Caco-2 (cell line): Measurements from ENCODE around the gene MROH2A. TPM values are rescaled to one million over a fixed set of nuclear protein-coding genes. Genes with fewer than 3 reads are reported as not detected.

ENCODE experiments used
- BruUV-seq: library from RNA; stranded (reverse); fragments of 400-500 nt; replicated peaks from 2 replicates; lab custom pipeline; 2021; lab: Mats Ljungman, UMichigan
- CTCF ChIA-PET: fragments of 300-600 bp; sonication (Branson Sonifier 250); formaldehyde crosslinking; loops from one replicate; lab custom pipeline; 2022; ENCODE audit warnings: antibody characterized with exemption; lab: Charles Lee
- POLR2A ChIA-PET: fragments of 300-600 bp; sonication (Branson Sonifier 250); formaldehyde crosslinking; loops from one replicate; lab custom pipeline; 2022; ENCODE audit warnings: antibody characterized with exemption; lab: Charles Lee
- DNase-seq, 2 experiments: peaks; one replicate each; pipeline versions ENCODE4 v3.0.0 to v3.0.0-alpha.2; 2020 to 2022
- H3K27me3 ChIP-seq: replicated peaks from 2 replicates; pipeline ENCODE4 v1.6.0; 2011; ENCODE audit warnings: low read length; ENCODE audit not compliant: control insufficient read depth, insufficient read depth
- H3K36me3 ChIP-seq: 2 replicates; pipeline ENCODE4 v1.5.1; 2011; ENCODE audit warnings: low read length; ENCODE audit not compliant: control insufficient read depth, insufficient read depth
- H3K4me1 ChIP-seq: fragments of 250-450 bp; sonication (Bioruptor Pico); 2 replicates; pipeline ENCODE4 v1.5.1; 2020; ENCODE audit warnings: mild to moderate bottlenecking
- H3K4me3 ChIP-seq: 2 replicates; pipeline ENCODE4 v1.5.1; 2011; ENCODE audit warnings: low read depth, mild to moderate bottlenecking, control low read depth, low read length
- H3K9me3 ChIP-seq: fragments of 250-450 bp; sonication (Bioruptor Pico); 2 replicates; pipeline ENCODE4 v1.5.1; 2020; ENCODE audit warnings: mild to moderate bottlenecking, moderate library complexity
- H3K27ac Mint-ChIP-seq: one replicate; pipeline ENCODE4 v1.8.0; 2022; ENCODE audit warnings: mixed read lengths; ENCODE audit not compliant: unreplicated experiment
- H3K27me3 Mint-ChIP-seq: one replicate; pipeline ENCODE4 v1.8.0; 2022; ENCODE audit warnings: mixed read lengths; ENCODE audit not compliant: insufficient read depth, unreplicated experiment
- H3K36me3 Mint-ChIP-seq: one replicate; pipeline ENCODE4 v1.8.0; 2022; ENCODE audit warnings: mild to moderate bottlenecking, mixed read lengths; ENCODE audit not compliant: insufficient read depth, unreplicated experiment
- H3K4me1 Mint-ChIP-seq: one replicate; pipeline ENCODE4 v1.8.0; 2022; ENCODE audit warnings: low read depth, mixed read lengths; ENCODE audit not compliant: unreplicated experiment
- H3K4me3 Mint-ChIP-seq: one replicate; pipeline ENCODE4 v1.8.0; 2022; ENCODE audit warnings: mild to moderate bottlenecking, moderate library complexity, mixed read lengths; ENCODE audit not compliant: unreplicated experiment
- H3K9me3 Mint-ChIP-seq: one replicate; pipeline ENCODE4 v1.8.0; 2022; ENCODE audit warnings: mixed read lengths; ENCODE audit not compliant: unreplicated experiment
- intact Hi-C: fragments of 100-400 bp; cut with micrococcal nuclease; formaldehyde crosslinking; loops from one replicate; pipeline ENCODE4 v1.10.0; 2022; ENCODE audit not compliant: unreplicated experiment
- total RNA-seq: library from RNA; stranded (reverse); gene quantifications from 2 replicates; pipeline ENCODE4 v1.2.3, GENCODE V29; 2022
- TF ChIP-seq, protein P1 (sequence below), 2 experiments: fragments of 200-600 bp in 1 of 2; IDR thresholded peaks; 1 replicate in 1 of 2; 2 replicates in 1 of 2; pipeline versions ENCODE4 v1.5.1 to v1.8.0; 2011 to 2022; ENCODE audit warnings: antibody characterized with exemption in 1 of 2, control low read depth in 1 of 2, inconsistent platforms in 1 of 2, low read depth in 1 of 2, low read length in 1 of 2, mild to moderate bottlenecking in 1 of 2, moderate library complexity in 1 of 2; ENCODE audit not compliant: insufficient read depth in 1 of 2, severe bottlenecking in 1 of 2, unreplicated experiment in 1 of 2

Gene MROH2A
- total RNA-seq, 1 experiment from 2014 or later, result not detected

GRCh38 chr2:233841183-233841582, 63.1 kb downstream of the MROH2A start:
- POLR2A ChIA-PET, result no interaction called here
- no peak overlapping the region for H3K4me3 ChIP-seq
- Mint-ChIP-seq H3K4me1 (no peaks in the 10 kb centered on the region), H3K9me3 (no peaks in the 10 kb centered on the region), H3K27me3 (no peaks in the 10 kb centered on the region), H3K4me3 (no peak overlapping the region), H3K36me3 (peaks cover 100% of the 10 kb centered on the region), H3K27ac (no peak overlapping the region)
- CTCF ChIA-PET, result no interaction called here
- H3K36me3 ChIP-seq, result peaks cover 2% of the 10 kb centered on the region
- BruUV-seq, result TSS peak; percentile 29
- intact Hi-C loops, result no loop called here
- H3K4me1 ChIP-seq, result no peaks in the 10 kb centered on the region
- H3K27me3 ChIP-seq, result no peaks in the 10 kb centered on the region
- TF ChIP-seq, protein P1, sequence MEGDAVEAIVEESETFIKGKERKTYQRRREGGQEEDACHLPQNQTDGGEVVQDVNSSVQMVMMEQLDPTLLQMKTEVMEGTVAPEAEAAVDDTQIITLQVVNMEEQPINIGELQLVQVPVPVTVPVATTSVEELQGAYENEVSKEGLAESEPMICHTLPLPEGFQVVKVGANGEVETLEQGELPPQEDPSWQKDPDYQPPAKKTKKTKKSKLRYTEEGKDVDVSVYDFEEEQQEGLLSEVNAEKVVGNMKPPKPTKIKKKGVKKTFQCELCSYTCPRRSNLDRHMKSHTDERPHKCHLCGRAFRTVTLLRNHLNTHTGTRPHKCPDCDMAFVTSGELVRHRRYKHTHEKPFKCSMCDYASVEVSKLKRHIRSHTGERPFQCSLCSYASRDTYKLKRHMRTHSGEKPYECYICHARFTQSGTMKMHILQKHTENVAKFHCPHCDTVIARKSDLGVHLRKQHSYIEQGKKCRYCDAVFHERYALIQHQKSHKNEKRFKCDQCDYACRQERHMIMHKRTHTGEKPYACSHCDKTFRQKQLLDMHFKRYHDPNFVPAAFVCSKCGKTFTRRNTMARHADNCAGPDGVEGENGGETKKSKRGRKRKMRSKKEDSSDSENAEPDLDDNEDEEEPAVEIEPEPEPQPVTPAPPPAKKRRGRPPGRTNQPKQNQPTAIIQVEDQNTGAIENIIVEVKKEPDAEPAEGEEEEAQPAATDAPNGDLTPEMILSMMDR (IDR thresholded peaks at IDR 0.05; ENCODE audit: insufficient read depth in 1 of 2, low read depth in 1 of 2, low read length in 1 of 2, severe bottlenecking in 1 of 2, unreplicated experiment in 1 of 2), result no peak
- H3K9me3 ChIP-seq, result no peaks in the 10 kb centered on the region
- no peak for DNase-seq

DNA sequence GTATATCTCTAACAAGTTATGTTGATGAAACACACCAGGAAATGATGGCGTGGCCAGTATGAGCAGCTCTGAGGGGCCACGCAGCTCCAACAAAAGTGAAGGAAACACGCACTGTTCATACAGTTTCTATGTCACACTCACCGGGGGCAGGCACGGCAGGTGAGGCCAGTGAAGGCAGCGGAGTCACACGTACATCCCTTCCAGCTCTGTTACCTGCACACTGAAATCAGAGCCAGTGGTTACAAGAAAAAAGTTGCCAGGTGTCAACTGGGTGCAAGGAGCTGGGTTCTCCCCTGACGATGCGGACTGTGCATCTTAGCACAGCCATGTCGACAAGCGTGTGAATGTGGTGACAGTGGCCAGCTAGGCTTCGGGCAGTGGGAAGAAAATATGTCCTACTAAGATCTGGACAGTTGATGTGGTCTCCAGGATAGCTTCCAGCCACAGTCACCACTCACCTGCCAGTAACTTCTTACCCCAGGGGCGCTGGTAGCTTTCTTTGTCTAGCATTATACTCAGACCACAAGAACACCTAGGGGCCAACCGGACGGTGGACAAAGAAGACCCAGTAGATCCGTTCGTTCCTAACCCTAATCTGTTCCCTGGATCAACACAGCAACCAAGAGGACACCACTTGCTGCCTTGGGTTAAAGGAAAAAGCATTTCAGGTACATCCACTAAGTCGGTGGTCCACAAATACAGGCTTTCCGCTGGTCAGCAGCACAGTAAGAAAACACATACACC, 66.1 kb downstream of the MROH2A start:
- Histone ChIP-seq H3K9me3 (no peaks in the 10 kb centered on the region), H3K4me3 (no peak overlapping the region), H3K4me1 (no peaks in the 10 kb centered on the region), H3K27me3 (no peaks in the 10 kb centered on the region), H3K36me3 (peaks cover 2% of the 10 kb centered on the region)
- CTCF ChIA-PET, result no interaction called here
- BruUV-seq, result no TSS peak
- Mint-ChIP-seq H3K4me3 (no peak overlapping the region), H3K27me3 (no peaks in the 10 kb centered on the region), H3K36me3 (peaks cover 88% of the 10 kb centered on the region), H3K27ac (no peak overlapping the region), H3K9me3 (no peaks in the 10 kb centered on the region), H3K4me1 (no peaks in the 10 kb centered on the region)
- DNase-seq, result no peak
- POLR2A ChIA-PET, result no interaction called here
- intact Hi-C loops, result no loop called here
- TF ChIP-seq, protein P1 (IDR thresholded peaks at IDR 0.05; ENCODE audit: insufficient read depth in 1 of 2, low read depth in 1 of 2, low read length in 1 of 2, severe bottlenecking in 1 of 2, unreplicated experiment in 1 of 2), result no peak

GRCh38 chr2:233844836-233845235, 66.7 kb downstream of the MROH2A start:
- H3K4me3 Mint-ChIP-seq, result no peak overlapping the region
- Histone ChIP-seq H3K4me1 (no peaks in the 10 kb centered on the region), H3K36me3 (peaks cover 2% of the 10 kb centered on the region), H3K27me3 (no peaks in the 10 kb centered on the region), H3K4me3 (no peak overlapping the region), H3K9me3 (no peaks in the 10 kb centered on the region)
- H3K9me3 Mint-ChIP-seq, result no peaks in the 10 kb centered on the region
- no peaks in the 10 kb centered on the region for H3K4me1 Mint-ChIP-seq
- H3K27ac Mint-ChIP-seq, result no peak overlapping the region
- BruUV-seq, result no TSS peak
- DNase-seq, result no peak
- no peaks in the 10 kb centered on the region for H3K27me3 Mint-ChIP-seq
- ChIA-PET POLR2A (no interaction called here), CTCF (no interaction called here)
- intact Hi-C loops, result no loop called here
- peaks cover 84% of the 10 kb centered on the region for H3K36me3 Mint-ChIP-seq
- TF ChIP-seq, protein P1 (IDR thresholded peaks at IDR 0.05; ENCODE audit: insufficient read depth in 1 of 2, low read depth in 1 of 2, low read length in 1 of 2, severe bottlenecking in 1 of 2, unreplicated experiment in 1 of 2), result no peak
